HG03565 (cell line): ENCODE data around the gene ANGEL2.
"Not testable (repeated sequence)": the region's sequence is repeated elsewhere in the genome, so short reads cannot be mapped to it uniquely, and the experiment has no call there.

ENCODE experiments used
- ATAC-seq: cut with Tn5 transposase; IDR thresholded peaks from one replicate; pipeline ENCODE4 v1.9.1; 2021; ENCODE audit warnings: mild to moderate bottlenecking, moderate library complexity; ENCODE audit not compliant: unreplicated experiment

The ANGEL2 gene, protein sequence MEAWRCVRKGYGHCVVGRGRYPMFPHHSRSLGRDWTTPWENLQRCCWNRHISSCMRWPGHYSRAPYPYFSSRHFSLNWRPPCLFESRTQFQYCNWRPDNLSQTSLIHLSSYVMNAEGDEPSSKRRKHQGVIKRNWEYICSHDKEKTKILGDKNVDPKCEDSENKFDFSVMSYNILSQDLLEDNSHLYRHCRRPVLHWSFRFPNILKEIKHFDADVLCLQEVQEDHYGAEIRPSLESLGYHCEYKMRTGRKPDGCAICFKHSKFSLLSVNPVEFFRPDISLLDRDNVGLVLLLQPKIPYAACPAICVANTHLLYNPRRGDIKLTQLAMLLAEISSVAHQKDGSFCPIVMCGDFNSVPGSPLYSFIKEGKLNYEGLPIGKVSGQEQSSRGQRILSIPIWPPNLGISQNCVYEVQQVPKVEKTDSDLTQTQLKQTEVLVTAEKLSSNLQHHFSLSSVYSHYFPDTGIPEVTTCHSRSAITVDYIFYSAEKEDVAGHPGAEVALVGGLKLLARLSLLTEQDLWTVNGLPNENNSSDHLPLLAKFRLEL

DNA sequence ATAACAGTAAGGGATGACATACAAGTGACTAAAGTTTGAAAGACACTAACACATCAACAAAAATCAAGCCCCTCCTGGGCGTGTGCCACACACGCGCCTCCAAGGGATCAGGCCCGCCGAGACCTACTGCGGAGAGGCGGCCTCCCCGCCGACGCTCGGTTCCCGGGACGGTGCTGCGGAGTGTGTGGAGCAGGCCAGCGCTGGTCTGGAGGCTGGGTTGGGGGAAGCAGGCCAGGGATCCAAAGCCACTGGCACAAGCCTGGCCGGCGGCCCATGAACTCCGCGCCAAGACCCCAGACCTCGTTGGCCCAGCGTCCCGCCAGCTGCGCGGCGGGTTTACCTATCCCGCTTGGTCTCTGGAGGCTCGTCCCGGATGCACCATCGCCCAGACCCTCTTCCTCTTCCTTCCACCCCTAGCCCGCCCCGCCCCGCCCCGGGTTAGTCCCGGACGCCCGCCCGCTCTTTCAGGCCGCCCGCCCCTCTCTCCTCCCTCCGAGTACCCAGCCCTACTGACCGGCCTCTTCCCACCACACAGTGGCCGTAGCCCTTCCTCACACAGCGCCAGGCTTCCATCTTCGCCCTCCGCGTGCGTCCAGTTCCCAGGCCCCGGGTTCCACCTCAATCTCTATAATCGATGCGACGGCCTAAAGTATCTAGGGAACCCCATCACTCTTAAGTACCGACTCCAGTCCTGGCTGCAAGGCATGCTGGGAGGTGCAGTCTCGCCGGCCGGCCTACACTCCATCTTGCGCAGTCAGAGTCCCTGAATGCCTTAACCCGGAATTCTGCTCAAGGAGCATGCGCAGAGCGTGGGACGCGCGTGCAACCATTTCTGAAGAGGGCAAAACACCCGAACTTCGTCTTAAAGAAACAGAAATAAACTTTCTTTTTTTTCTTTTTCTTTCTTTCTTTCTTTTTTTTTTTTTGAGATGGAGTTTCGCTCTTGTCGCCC is at the start of gene ANGEL2:
ANGEL2 (minus strand) TSS at position 769 of the 952 bp plus-strand sequence; CDS start at position 573, 196 bp downstream.
- peak; percentile 93 for ATAC-seq

DNA sequence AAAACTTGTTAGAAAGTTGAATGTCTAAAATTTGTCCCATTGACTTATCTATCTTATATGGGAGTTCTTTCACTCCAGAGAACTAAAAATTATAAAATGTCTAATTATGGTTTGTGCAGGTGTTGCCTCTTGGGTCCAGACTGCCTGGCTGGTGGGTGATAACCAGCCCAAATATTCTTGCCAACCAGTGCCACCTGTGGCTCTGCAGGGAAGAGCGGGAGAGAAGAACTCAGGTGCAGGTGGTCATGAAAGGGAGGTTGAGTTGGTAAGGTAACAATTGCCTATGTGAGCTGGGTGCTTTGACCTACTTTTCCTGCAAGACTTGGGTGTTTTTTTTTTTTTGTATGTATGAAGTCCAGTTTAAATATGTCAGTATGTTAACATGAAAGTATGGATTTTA is 45.6 kb upstream of the ANGEL2 start:
- no peak for ATAC-seq

DNA sequence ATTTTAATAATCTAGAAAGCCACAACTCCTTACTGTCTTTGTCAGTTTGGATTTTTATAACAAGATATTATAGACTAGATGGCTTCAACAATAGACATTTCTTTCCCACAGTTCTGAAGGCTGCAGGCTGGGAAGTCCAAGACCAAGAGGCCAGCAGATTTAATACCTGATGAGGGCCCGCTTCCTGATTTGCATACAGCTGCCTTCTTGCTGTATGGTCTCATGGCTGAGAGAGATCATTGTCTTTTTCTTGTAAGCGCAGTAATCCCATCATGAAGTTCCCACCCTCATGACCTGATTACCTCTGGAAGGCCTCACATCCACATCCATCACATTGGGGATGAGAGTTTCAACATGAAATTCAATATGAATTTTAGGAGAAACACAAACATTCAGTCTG is 45.2 kb upstream of the ANGEL2 start:
- ATAC-seq = no peak

DNA sequence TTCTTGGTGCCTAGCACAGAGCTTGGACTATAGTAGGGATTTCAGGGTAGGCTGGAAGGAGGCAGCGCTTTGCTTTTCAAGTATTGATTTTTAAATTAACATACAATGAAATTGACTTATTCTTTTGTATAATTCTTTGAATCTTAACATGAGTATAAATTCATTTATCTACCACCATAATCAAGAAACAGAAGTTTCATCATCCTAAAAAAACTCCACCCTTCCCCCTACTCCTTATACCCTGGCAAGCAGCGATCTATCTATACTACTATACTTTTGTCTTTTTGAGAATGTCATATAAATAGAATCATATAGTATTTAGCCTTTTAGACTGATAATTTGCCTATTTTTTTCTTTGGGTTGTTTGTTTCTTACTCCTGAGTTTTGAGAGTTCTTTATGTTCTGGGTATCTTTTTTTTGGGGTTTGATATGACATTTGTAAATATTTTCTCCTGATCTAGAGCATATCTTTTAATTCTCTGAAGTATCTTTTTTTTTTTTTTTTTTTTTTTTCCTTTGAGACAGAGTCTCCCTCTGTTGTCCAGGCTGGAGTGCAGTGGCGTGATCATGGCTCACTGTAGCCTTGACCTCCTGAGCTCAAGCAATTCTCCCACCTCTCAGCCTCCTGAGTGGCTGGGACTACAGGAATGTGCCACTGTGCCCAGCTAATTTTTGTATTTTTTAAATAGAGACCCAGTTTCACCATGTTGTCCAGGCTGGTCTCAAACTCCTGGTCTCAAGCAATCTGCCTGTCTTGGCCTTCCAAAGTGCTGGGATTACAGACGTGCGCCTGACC is 41.8 kb upstream of the ANGEL2 start:
- ATAC-seq = no peak

DNA sequence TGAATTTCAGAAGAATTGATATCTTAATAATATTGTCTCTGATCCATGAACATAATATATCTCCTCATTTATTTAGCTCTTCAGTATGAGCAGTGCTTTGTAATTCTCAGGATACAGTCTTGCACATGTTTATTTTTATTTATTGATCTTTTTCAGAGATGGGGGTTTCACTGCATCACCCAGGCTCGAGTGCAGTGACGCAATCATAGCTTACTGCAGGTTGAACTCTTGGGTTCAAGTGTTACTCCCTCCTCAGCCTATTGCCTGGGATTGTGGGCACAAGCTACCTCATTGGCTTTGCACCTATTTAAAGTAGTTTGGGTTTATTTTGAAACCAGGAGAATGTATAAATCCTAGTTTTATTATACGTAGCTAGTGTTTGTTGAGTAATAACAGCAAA is 40.1 kb upstream of the ANGEL2 start:
- no peak for ATAC-seq

DNA sequence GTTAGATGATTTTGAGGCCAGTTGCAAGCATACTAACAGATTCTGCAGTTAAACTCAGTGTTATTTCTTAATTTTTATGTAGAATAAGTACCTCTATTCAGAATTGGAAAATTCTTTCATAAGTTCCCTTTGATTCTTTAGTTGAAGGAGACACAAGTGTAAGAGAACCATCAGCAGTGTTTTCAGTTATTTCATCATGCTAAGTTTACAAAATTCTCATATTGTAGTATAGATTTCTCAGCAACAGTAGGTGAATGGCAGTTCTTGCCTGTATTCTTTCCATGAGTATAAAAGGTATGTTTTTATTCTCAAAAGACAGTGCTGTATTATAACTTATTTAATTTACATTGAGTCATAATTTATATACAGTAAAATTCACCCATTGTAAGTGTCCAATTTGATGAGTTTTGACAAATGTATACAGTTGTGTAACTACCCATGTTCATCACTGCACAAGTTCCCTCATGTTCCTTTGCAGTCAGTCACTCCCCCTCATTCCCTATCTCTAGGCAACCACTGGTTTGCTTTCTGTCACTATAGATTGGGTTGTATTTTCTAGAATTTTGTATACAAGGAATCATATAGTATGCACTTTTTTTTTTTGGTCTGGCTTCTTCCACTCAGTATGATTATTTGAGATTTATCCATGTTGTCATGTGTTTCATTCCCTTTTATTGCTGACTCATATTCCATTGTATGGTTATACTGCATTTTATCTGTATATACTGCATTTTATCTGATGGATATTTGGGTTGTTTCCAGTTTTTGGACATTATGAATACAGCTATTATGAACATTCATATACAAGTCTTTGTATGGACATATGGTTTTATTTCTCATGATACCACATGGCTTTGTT is 39.3 kb upstream of the ANGEL2 start:
- no peak for ATAC-seq

DNA sequence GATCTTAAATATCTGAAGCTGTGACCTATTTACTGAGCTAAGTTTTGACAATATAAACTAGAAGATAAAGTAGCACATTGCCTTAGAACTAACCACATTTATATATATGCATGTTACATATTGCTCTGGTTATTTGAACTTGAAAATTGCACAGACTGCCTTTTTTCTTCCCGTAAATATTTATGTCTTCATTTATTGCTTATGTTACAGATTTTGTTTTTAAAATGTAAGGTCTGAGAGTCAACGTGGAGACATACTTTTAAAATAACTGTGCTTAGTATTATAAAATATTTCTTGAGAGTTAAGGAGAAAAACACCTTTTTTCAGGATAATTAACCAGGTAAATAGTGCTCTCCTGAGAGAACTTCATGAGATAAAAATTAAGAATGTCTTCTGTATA is 38.5 kb upstream of the ANGEL2 start:
- no peak for ATAC-seq

DNA sequence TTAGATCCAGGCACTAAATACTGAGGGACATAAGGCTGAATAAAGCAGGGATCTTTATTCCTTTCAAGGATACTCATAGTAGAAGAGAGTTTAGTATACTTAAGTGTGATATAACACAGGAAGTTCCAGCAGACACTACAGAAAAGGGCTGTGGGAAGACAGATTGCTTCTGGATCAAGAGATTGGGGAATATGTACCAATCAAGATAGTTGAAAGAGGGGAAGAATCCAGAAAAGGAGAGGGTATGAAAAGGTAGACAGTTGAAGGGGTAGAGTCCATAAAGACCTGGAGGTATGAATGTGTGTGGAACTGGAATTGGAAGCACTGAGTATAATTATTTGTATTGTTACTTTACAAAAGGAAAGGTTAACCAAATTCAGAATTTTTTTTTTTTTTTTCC is 37.8 kb upstream of the ANGEL2 start:
- ATAC-seq = no peak

DNA sequence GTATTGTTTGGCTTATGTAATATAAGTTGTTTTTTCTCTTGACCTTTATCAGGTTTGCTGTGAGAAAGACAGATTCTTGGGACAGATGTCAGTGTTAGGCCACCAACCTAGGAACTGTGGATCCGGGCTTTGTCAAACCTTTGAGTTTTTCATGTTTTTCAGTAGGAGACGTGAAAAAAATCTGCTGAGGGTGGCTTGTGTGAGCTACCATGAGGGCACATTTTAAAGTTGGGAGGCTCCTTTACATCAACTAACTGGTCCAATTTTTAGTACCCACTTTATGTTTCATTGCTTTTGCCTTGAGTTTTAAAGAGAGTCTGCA is 36.2 kb upstream of the ANGEL2 start:
- ATAC-seq = no peak

DNA sequence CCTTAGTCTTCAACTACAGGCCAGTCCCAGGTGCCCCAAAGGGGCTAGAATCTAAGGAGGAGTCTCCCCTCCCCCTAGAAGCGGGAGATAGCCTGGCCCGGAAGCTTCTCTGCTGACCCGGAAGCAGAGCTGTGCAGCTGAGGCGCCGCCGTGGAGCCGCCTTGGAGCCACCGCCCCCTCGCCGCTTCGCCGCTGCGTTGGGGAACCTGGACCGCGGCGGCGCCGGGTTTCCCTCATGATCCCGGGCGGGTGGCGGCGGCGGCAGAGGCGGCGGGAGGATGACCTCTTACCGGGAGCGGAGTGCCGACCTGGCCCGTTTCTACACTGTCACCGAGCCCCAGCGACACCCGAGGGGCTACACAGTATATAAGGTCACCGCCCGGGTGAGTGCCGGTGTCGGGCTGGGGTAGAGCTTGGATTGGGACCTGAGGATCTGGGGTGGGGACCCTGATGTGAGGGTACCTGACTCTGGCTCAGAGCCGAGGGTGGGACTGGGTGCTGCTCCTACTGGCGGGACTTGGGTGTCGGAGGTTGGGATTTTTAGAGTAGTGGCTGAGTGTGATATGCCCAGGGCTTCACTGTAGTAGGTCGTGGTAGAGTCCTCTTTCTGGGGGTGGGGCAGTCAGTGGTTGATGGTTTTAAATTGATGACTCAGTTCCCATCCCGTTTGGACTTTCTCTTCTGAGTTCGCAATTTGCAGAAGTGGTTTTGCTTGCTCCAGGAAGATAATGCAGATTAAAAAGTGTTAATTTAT is 35.6 kb upstream of the ANGEL2 start, which contains the start of gene RPS6KC1:
RPS6KC1 (plus strand) TSS at position 115 of the 754 bp plus-strand sequence; CDS start at position 279, 164 bp downstream.
- ATAC-seq = peak; percentile 93

DNA sequence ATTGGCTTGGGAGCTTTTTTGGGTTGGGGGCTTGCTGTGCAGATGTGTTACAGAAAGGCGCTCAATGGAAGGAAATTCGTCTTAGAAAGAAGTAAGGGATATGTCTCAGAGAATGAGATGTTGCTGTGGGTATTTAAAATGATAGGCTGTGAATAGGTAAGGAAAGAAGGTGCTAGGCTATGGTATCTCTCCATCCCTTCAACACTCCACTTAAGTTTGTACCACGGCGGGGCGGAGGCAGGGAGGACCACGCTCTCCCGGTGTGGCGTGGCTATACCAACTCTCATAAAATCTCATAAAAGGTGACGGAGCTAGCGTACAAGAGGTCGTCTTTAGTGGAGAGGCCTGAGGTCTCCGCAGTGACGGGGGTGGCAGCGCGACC is 35.1 kb upstream of the ANGEL2 start:
- no peak for ATAC-seq

DNA sequence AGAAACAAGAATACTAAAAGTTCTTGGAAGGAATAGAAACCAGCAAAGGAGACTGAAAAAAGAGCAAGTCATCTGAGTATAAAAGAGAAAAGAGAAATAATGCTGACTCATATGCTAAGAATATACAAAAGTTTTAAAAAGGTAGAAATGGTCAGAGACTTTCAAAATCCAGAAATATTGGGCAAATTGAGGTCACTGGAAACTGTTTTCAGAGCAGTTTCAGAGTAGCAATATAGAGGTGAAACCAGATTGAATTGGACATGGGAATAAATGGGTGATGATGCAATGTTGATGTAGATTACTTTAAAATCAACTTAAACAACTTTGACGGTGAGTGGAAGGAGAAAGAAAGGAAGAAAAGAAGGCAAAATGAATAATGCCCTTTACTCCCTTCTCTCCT is 33.6 kb upstream of the ANGEL2 start:
- ATAC-seq = no peak

DNA sequence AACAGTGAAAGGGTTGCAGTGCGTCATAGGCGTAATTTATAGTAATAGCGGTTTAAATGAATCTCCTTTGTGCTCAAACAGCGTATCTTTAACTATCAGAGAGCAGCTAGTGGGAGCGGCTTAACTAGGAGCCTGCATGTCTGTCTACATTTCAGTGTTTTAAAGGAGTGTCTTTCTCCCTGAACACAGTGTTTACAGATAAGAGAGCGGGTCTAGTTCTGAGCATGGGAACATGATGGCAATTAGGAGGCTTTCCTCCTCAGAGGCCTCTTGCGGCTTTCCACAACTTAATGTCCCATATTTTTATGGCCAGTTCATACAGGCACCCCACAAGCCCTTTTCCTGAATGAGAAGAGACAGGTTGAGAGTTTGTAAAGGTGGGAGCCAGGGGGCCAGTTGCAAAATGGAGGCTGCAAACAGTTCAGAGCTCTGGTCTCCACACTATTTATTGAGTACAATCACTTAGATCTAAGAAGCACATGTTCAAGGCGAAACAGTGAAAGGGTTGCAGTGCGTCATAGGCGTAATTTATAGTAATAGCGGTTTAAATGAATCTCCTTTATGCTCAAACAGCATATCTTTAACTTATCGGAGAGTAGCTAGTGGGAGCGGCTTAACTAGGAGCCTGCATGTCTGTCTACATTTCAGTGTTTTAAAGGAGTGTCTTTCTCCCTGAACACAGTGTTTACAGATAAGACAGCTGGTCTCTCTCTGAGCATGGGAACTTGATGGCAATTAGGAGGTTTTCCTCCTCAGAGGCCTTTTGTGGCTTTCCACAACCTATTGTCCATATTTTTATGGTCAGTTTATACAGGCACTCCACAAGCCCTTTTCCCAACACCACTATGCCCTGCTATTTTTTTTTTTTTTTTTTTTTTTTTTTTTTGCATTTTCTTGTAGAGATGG is 29.9 kb upstream of the ANGEL2 start:
- not testable (repeated sequence) for ATAC-seq

DNA sequence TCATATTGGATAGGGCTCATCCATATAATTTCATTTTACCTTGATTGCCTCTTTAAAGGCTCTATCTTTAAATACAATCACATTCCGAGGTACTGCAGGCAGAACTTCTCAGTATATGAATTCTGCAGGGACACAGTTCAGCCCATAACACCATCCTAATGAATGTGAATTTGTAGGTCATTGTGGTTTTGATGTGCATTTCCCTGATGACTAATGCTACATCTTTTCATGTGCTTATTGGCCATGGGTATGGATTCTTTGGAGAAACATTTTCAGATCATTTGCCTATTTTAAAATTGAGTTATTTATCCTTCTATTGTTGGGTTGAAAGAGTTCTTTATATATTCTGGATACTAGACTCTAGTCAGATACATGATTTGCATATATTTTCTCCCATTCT is 25.8 kb upstream of the ANGEL2 start:
- no peak for ATAC-seq

DNA sequence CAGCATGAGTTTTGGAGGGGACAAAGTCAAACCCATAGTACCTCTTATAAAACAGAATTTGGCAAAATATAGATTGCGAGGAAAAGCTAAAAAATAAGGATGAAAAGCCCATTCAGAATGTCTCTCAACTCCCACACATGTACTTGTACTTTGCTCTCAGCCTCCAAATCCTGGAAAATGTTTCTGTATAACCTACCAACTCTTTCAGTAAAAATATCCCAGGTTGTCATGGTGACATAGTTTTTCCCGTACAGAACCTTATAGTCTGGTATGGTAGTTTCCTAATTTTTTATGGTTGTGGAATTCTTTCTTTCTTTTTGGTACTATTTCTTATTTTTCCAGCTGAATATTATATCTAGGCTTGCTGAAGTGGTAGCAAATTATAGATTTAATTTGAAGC is 19.9 kb upstream of the ANGEL2 start:
- no peak for ATAC-seq

DNA sequence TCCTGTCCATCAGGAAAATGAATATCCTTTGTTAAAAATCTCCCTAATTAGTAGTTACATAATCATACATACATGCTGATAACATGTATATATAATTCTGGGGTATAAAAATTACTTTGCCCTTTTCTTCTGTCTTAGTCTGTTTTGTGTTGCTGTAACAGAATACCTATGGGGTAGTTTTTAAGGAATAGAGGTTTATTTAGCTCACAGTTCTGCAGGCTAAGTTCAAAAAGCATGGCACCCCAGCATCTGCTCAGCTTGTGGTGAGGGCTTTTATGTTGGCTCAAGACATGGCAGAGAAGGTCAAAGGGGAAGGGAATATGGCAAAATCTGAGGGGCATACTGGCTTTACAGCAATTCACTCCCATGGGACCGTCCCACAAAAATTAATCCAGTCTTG is 19.0 kb upstream of the ANGEL2 start:
- no peak for ATAC-seq

DNA sequence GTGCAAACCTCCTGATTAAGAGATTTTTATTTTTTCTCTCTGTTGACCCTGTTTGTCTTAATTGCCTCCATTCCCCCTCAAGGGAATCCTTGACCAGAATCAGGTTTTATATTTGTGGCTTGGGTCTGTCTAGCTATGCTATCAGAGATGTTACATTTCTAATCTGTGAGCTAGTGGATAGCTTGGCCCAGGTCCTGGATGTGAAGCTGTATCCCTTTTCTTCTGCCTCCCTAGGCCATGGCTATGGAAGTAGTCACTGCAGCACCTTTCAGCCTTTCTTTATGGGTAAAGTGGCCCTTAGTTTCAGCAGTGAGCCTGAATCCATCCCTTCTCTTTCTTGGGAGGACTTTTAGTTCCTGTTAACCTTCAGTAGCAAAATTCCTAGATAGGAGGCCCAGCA is 17.0 kb upstream of the ANGEL2 start:
- ATAC-seq = no peak

DNA sequence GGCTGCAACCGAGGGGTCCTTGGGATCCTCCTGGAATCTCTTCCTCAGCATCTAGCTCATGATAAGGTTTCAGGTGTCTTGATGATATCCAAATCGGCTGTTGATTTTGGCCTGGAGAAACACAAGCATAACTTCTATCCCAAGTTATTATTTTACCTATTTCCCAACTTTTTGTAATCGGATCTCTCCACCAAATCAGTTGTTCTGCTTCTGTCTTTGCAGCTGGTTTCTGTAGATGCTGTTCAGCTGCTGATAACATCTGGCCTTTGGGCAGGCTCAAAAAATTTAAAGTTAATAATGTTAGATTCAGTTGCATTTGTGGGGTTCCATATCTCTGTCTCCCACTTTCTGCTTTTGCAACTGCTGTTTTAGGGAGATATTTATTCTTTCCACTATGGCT is 11.4 kb upstream of the ANGEL2 start:
- ATAC-seq = not testable (repeated sequence)
